ENCODE data around the gene MYMX. TPM values are rescaled to one million over a fixed set of nuclear protein-coding genes. Genes with fewer than 3 reads are reported as not detected.

MYMX gene
- total and polyA plus RNA-seq, 2 of the 13 experiments (the other 11 are each of a cell fraction or from before 2014, with no cell fraction given) = not detected

DNA sequence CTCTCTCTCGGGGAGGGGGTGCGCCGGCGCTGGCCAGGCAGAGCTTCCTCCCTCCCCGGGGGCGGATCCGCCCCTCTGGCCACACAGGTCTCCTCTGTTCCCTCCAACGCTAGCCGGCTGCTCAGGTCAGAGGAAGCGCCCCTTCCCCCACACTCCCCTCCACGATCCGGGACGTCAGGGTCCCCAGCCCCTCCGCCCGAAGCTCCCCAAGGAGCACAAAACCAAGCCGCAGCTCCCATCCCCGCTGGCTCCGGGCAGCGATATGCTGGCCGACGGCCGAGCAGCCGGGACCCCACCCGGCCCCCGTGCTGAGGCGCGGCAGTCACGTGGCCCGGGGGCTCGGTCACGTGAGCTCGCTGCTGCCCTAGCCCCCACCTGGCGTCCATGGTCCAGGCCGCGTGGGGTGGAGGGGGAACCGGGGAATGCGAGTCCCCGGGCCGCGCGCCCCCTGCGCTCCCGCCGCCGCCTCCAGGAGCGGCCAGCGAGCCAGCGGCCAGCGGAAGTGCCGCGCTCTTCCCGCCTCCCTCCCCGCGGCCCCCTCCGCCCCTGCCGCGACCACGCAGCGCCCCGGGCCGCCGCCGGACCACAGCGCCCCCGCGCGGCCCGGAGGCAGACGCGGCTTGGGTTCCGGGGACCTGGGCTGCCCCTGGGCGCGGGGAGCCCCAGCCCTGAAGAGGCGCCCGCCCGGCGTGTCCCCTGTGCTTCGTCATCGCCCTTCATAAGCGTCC lies 40.5 kb downstream of the MYMX start, which contains the start of gene SLC35B2 (continued):
- TF ChIP-seq, protein P1, sequence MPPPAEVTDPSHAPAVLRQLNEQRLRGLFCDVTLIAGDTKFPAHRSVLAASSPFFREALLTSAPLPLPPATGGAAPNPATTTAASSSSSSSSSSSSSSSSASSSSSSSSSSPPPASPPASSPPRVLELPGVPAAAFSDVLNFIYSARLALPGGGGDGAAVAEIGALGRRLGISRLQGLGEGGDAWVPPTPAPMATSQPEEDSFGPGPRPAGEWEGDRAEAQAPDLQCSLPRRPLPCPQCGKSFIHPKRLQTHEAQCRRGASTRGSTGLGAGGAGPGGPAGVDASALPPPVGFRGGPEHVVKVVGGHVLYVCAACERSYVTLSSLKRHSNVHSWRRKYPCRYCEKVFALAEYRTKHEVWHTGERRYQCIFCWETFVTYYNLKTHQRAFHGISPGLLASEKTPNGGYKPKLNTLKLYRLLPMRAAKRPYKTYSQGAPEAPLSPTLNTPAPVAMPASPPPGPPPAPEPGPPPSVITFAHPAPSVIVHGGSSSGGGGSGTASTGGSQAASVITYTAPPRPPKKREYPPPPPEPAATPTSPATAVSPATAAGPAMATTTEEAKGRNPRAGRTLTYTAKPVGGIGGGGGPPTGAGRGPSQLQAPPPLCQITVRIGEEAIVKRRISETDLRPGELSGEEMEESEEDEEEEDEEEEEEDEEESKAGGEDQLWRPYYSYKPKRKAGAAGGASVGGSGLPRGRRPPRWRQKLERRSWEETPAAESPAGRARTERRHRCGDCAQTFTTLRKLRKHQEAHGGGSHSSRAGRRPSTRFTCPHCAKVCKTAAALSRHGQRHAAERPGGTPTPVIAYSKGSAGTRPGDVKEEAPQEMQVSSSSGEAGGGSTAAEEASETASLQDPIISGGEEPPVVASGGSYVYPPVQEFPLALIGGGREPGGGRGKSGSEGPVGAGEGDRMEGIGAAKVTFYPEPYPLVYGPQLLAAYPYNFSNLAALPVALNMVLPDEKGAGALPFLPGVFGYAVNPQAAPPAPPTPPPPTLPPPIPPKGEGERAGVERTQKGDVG (CRISPR knock-in tag; IDR thresholded peaks at IDR 0.05; ENCODE audit: borderline replicate concordance) = 0 out of 2 replicates have a peak, but pooled peaks have one; percentile 31
- TF ChIP-seq SAFB2 (CRISPR knock-in tag; IDR thresholded peaks at IDR 0.05; ENCODE audit: borderline replicate concordance, low read depth) (peak; percentile 61; the same call in 1 of the 2 replicates), PHF8 (CRISPR knock-in tag; IDR thresholded peaks at IDR 0.05) (peak; percentile 93), NFIC (IDR thresholded peaks at IDR 0.05; ENCODE audit: low read length) (peak; percentile 60; the same call in 1 of the 2 replicates), JUNB (CRISPR knock-in tag; IDR thresholded peaks at IDR 0.05; ENCODE audit: borderline replicate concordance) (no peak), ZNF766 (CRISPR knock-in tag; IDR thresholded peaks at IDR 0.05; ENCODE audit: borderline replicate concordance) (no peak), ZNF205 (CRISPR knock-in tag; IDR thresholded peaks at IDR 0.05) (no peak), PHF20 (CRISPR knock-in tag; IDR thresholded peaks at IDR 0.05) (peak; percentile 79), CBX2 (IDR thresholded peaks at IDR 0.05; ENCODE audit: low read depth, low read length) (no peak), CBX2 (CRISPR knock-in tag; IDR thresholded peaks at IDR 0.05; ENCODE audit: low read depth) (peak; percentile 62; the same call in 1 of the 2 replicates), KAT7 (CRISPR knock-in tag; IDR thresholded peaks at IDR 0.05; ENCODE audit: borderline replicate concordance) (peak; percentile 24; the same call in 1 of the 2 replicates), GATAD2A (CRISPR knock-in tag; IDR thresholded peaks at IDR 0.05) (peak; percentile 71; the same call in 1 of the 2 replicates), KLF12 (CRISPR knock-in tag; IDR thresholded peaks at IDR 0.05; ENCODE audit: borderline replicate concordance) (peak; percentile 24; the same call in 1 of the 2 replicates), HOXA7 (CRISPR knock-in tag; IDR thresholded peaks at IDR 0.05) (no peak), RCOR2 (CRISPR knock-in tag; IDR thresholded peaks at IDR 0.05) (peak; percentile 33; the same call in 1 of the 2 replicates), ZNF660 (CRISPR knock-in tag; IDR thresholded peaks at IDR 0.05; ENCODE audit: borderline replicate concordance, low read depth) (no peak), ZNF713 (CRISPR knock-in tag; IDR thresholded peaks at IDR 0.05) (no peak), MLLT10 (CRISPR knock-in tag; IDR thresholded peaks at IDR 0.05) (no peak), THAP11 (CRISPR knock-in tag; IDR thresholded peaks at IDR 0.05) (peak; percentile 73), MTF2 (CRISPR knock-in tag; IDR thresholded peaks at IDR 0.05; ENCODE audit: borderline replicate concordance) (peak; percentile 97; the same call in 1 of the 2 replicates), NFIB (CRISPR knock-in tag; IDR thresholded peaks at IDR 0.05; ENCODE audit: borderline replicate concordance) (no peak)
- TF ChIP-seq, protein P2, sequence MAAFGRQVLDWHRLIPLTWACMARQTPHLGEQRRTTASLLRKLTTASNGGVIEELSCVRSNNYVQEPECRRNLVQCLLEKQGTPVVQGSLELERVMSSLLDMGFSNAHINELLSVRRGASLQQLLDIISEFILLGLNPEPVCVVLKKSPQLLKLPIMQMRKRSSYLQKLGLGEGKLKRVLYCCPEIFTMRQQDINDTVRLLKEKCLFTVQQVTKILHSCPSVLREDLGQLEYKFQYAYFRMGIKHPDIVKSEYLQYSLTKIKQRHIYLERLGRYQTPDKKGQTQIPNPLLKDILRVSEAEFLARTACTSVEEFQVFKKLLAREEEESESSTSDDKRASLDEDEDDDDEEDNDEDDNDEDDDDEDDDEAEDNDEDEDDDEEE (CRISPR knock-in tag; IDR thresholded peaks at IDR 0.05) = peak; percentile 71; the same call in 1 of the 2 replicates
- TF ChIP-seq, protein P3, sequence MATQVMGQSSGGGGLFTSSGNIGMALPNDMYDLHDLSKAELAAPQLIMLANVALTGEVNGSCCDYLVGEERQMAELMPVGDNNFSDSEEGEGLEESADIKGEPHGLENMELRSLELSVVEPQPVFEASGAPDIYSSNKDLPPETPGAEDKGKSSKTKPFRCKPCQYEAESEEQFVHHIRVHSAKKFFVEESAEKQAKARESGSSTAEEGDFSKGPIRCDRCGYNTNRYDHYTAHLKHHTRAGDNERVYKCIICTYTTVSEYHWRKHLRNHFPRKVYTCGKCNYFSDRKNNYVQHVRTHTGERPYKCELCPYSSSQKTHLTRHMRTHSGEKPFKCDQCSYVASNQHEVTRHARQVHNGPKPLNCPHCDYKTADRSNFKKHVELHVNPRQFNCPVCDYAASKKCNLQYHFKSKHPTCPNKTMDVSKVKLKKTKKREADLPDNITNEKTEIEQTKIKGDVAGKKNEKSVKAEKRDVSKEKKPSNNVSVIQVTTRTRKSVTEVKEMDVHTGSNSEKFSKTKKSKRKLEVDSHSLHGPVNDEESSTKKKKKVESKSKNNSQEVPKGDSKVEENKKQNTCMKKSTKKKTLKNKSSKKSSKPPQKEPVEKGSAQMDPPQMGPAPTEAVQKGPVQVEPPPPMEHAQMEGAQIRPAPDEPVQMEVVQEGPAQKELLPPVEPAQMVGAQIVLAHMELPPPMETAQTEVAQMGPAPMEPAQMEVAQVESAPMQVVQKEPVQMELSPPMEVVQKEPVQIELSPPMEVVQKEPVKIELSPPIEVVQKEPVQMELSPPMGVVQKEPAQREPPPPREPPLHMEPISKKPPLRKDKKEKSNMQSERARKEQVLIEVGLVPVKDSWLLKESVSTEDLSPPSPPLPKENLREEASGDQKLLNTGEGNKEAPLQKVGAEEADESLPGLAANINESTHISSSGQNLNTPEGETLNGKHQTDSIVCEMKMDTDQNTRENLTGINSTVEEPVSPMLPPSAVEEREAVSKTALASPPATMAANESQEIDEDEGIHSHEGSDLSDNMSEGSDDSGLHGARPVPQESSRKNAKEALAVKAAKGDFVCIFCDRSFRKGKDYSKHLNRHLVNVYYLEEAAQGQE (IDR thresholded peaks at IDR 0.05; ENCODE audit: borderline replicate concordance in 1 of 2, low read depth in 1 of 2, low read length in 2 of 2) = no peak
